ENCODE measurements around the gene SMARCC2. TPM values are rescaled to one million over a fixed set of nuclear protein-coding genes. Genes with fewer than 3 reads are reported as not detected.

SMARCC2 gene
- total and polyA plus RNA-seq, 9 of the 15 experiments (the other 6 are each of a cell fraction or from before 2014, with no cell fraction given) = 11.9 to 86.0 (median 36.6) TPM

DNA sequence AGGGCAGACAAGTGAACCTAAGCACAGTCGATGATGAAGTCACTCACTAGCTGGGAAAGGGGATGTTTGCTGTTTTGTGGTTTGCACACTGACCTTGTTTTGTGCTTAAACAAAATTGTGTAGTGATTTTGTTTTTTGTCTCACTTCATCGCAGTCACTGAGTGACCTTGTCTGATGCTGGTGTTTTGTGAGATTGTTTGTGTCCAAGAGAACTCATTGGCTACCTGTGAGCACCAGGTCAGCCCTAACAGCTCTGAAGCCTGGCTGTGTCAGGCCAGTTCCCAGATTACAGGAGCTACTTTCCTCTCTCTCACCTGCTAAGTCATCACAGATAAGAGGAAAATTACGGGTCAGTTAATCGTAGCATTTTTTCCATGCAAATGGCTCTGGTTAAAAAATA is 65.2 kb downstream of the SMARCC2 start (continued):
- no peak for TF ChIP-seq CXXC5 (CRISPR knock-in tag; IDR thresholded peaks at IDR 0.05)
- TF ChIP-seq, protein P1, sequence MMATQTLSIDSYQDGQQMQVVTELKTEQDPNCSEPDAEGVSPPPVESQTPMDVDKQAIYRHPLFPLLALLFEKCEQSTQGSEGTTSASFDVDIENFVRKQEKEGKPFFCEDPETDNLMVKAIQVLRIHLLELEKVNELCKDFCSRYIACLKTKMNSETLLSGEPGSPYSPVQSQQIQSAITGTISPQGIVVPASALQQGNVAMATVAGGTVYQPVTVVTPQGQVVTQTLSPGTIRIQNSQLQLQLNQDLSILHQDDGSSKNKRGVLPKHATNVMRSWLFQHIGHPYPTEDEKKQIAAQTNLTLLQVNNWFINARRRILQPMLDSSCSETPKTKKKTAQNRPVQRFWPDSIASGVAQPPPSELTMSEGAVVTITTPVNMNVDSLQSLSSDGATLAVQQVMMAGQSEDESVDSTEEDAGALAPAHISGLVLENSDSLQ (IDR thresholded peaks at IDR 0.05) = 0 out of 2 replicates have a peak, but pooled peaks have one; percentile 25
- TF ChIP-seq ETV5 (CRISPR knock-in tag; IDR thresholded peaks at IDR 0.05; ENCODE audit: low read depth) = no peak
- no peak for TF ChIP-seq BDP1 (IDR thresholded peaks at IDR 0.05; ENCODE audit: insufficient read depth, insufficient read length)
- TF ChIP-seq ZBTB8A (IDR thresholded peaks at IDR 0.05; ENCODE audit: partially characterized antibody) = no peak
- TF ChIP-seq ZNF316 (IDR thresholded peaks at IDR 0.05) = peak; percentile 35; the same call in 1 of the 2 replicates
- no peak for TF ChIP-seq SMAD3 (CRISPR knock-in tag; conservative IDR thresholded peaks at IDR 0.05)
- no peak for TF ChIP-seq ZNF696 (CRISPR knock-in tag; conservative IDR thresholded peaks at IDR 0.05)
- no peak for TF ChIP-seq GTF2F1 (IDR thresholded peaks at IDR 0.05; ENCODE audit: low read depth, low read length)
- no peak for TF ChIP-seq RHOXF2B (CRISPR knock-in tag; conservative IDR thresholded peaks at IDR 0.05)
- TF ChIP-seq ZNF668 (CRISPR knock-in tag; IDR thresholded peaks at IDR 0.05) = no peak
- no peak for TF ChIP-seq ELF1 (tag; IDR thresholded peaks at IDR 0.05)
- no peak for TF ChIP-seq NFXL1 (CRISPR knock-in tag; IDR thresholded peaks at IDR 0.05)
- no peak for TF ChIP-seq PURB (CRISPR knock-in tag; IDR thresholded peaks at IDR 0.05; ENCODE audit: low read depth)
- peak; percentile 57 for TF ChIP-seq DPF2 (IDR thresholded peaks at IDR 0.05)
- TF ChIP-seq NFE2 (IDR thresholded peaks at IDR 0.05; ENCODE audit: low read depth) = peak; percentile 62; the same call in 1 of the 2 replicates
- TF ChIP-seq ZKSCAN1 (IDR thresholded peaks at IDR 0.05; ENCODE audit: low read depth, low read length) = no peak
- TF ChIP-seq BMI1 (IDR thresholded peaks at IDR 0.05; ENCODE audit: low read length) = no peak
- peak; percentile 59 for TF ChIP-seq CBFA2T3 (IDR thresholded peaks at IDR 0.05)
- TF ChIP-seq SMARCA4 (IDR thresholded peaks at IDR 0.05) = peak; percentile 37; the same call in 1 of the 2 replicates
- peak; percentile 69 for TF ChIP-seq CTBP1 (IDR thresholded peaks at IDR 0.05; ENCODE audit: borderline replicate concordance)
- peak; percentile 23; the same call in 1 of the 2 replicates for TF ChIP-seq SOX6 (IDR thresholded peaks at IDR 0.05)
- peak in 1 of 2 experiments; percentile 52; a peak in 1 of 4 replicates for TF ChIP-seq RCOR1 (IDR thresholded peaks at IDR 0.05; ENCODE audit: borderline replicate concordance in 1 of 2, low read depth in 2 of 2, low read length in 2 of 2)
- TF ChIP-seq, protein P2, sequence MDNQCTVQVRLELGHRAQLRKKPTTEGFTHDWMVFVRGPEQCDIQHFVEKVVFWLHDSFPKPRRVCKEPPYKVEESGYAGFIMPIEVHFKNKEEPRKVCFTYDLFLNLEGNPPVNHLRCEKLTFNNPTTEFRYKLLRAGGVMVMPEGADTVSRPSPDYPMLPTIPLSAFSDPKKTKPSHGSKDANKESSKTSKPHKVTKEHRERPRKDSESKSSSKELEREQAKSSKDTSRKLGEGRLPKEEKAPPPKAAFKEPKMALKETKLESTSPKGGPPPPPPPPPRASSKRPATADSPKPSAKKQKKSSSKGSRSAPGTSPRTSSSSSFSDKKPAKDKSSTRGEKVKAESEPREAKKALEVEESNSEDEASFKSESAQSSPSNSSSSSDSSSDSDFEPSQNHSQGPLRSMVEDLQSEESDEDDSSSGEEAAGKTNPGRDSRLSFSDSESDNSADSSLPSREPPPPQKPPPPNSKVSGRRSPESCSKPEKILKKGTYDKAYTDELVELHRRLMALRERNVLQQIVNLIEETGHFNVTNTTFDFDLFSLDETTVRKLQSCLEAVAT (IDR thresholded peaks at IDR 0.05) = peak in 1 of 2 experiments; percentile 14; a peak in 1 of 4 replicates
- TF ChIP-seq ESRRA (IDR thresholded peaks at IDR 0.05; ENCODE audit: borderline replicate concordance, low read depth) = peak; percentile 14; the same call in 1 of the 2 replicates
- TF ChIP-seq KAT7 (CRISPR knock-in tag; IDR thresholded peaks at IDR 0.05; ENCODE audit: borderline replicate concordance) = no peak
- TF ChIP-seq ATF7 (IDR thresholded peaks at IDR 0.05) = peak; percentile 53; the same call in 1 of the 2 replicates
- peak; percentile 50 to 63; a peak in 2 of 4 replicates for TF ChIP-seq FOXA3 (CRISPR knock-in tag; conservative IDR thresholded peaks at IDR 0.05 in 1 of 2, IDR thresholded peaks at IDR 0.05 in 1 of 2)
- no peak for TF ChIP-seq KLF13 (tag; IDR thresholded peaks at IDR 0.05; ENCODE audit: borderline replicate concordance, low read depth)
- TF ChIP-seq NCOA2 (IDR thresholded peaks at IDR 0.05; ENCODE audit: partially characterized antibody in 2 of 2) = no peak
- TF ChIP-seq GABPB2 (CRISPR knock-in tag; conservative IDR thresholded peaks at IDR 0.05) = no peak

All from K562 (cell line).